ENCODE data around the gene FUT2. TPM values are rescaled to one million over a fixed set of nuclear protein-coding genes. Genes with fewer than 3 reads are reported as not detected.

FUT2 gene
- total and polyA plus RNA-seq, 2 experiments from 2014 or later: 0.25 TPM; not detected in 1

DNA sequence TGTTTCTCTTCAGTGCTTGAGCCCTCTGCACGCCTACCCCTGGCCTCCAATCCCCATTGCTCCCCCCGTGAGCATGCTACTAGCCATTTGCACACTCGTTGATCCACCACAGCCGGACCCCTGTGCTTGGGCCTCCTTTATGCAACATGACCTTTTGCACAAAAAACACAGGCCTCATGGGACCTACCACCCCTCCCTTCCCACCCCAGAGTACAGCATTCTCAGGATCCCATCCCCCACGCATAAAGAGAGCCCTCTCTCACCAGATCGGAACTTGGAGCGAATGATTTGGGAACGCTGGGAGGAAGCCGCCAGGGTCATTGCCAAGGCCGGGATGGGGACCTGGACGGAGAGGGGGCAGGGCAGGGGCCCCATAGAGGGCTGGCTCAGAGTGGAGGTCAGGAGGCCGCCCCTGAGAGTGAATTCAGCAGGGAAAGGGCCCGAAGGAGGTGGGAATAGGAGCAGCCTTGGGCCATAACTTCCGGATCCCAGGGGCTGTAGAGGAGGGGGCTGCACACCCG lies 23.0 kb downstream of the FUT2 start:
- Histone ChIP-seq H2AFZ (no peak overlapping the region), H3K4me2 (ENCODE audit: unreplicated experiment) (no peak overlapping the region), H3K9me2 (ENCODE audit: insufficient read depth) (no peaks in the 10 kb centered on the region), H3K36me3 (ENCODE audit: low read depth) (no peaks in the 10 kb centered on the region), H3K9me3 (ENCODE audit: low read depth) (no peaks in the 10 kb centered on the region), H3K4me1 (ENCODE audit: insufficient read depth) (peaks cover 20% of the 10 kb centered on the region), H4K20me1 (ENCODE audit: insufficient read depth) (no peaks in the 10 kb centered on the region), H3K27me3 (replicated peaks; ENCODE audit: insufficient read depth) (no peaks in the 10 kb centered on the region), H3K27ac (no peak overlapping the region), H3K79me2 (ENCODE audit: insufficient read depth) (0 out of 2 replicates have a peak, but pooled peaks cover 8% of the 10 kb centered on the region), H3F3A (ENCODE audit: insufficient read depth) (peaks cover 7% of the 10 kb centered on the region; the same call in 1 of the 2 replicates), H3K9ac (no peak overlapping the region), H3K4me3 (no peak overlapping the region)
- no peak for DNase-seq
- in situ Hi-C loops (cut with MboI): no loop called here
- 63 to 67% methylated on average over 15 of the region's 15 CpGs for WGBS, 2 experiments (ENCODE audit: low coverage in 1 of 2, low lambda C conversion rate in 2 of 2, missing lambda C conversion rate in 2 of 2)
- TF ChIP-seq EZH2phosphoT487 (IDR thresholded peaks at IDR 0.05; ENCODE audit: insufficient read depth, low read depth): no peak
- TF ChIP-seq EZH2 (IDR thresholded peaks at IDR 0.05; ENCODE audit: insufficient read depth, poor library complexity, severe bottlenecking): no peak

DNA sequence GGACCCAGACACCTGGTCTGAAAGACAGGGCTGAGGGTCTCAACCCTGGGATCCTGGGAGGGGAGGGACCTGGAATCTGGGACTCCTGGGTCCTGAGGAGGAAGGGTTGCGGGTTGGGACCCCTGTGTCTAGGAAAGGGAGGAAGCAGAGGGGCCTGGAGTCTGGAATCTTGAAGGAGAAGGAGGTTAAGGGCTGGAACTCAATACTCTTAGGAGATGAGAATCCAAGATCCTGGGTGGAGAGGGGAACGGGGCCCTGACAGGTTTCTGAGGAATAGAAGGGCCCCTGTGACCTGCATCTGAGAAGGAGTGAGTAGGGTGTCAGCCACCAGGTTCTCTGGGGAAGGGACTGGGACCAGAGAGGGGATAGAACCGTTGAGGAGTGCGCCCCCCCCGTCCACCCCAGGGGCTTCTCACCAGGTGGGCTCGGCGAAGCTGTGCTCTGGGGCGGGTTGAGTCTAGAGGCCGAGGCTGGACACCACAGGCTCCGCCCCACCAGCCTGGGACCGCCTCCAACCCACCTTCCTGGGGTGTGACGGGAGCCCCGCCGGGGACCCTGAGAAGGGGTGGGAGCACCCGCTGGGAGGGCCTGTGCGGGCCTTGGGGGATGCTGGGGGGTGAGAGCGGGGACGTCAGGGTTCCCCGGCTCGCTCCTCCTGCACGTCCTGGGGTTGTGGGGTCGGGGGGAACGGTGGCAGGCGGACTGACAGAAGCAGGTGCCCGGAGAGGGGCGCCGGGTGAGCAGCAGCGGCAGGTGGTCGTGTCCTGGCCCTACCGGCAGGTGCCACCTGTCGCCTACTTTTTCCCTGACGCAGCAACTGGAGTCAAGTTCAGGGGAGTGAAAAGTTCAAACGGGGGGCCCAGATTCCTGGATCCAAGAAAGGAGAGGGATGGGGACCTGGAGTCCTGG lies 23.7 kb downstream of the FUT2 start, which contains the start of gene MAMSTR:
Gene MAMSTR (minus strand): TSS at position 463 of the 909 bp plus-strand sequence. CDS start 694 bp downstream, outside the sequence.
- H3K4me1 ChIP-seq (ENCODE audit: insufficient read depth): peaks cover 20% of the 10 kb centered on the region
- H3K9me3 ChIP-seq (ENCODE audit: low read depth): no peaks in the 10 kb centered on the region
- H3K4me2 ChIP-seq (ENCODE audit: unreplicated experiment): peak within 1 kb of the TSS; percentile 74
- no peaks in the 10 kb centered on the region for H3K36me3 ChIP-seq (ENCODE audit: low read depth)
- no peak for DNase-seq
- peaks cover 7% of the 10 kb centered on the region; the same call in 1 of the 2 replicates for H3F3A ChIP-seq (ENCODE audit: insufficient read depth)
- in situ Hi-C loops (cut with MboI): no loop called here
- H3K9me2 ChIP-seq (ENCODE audit: insufficient read depth): no peaks in the 10 kb centered on the region
- peak within 1 kb of the TSS; percentile 83 for H3K9ac ChIP-seq
- 66 to 68% methylated on average over 19 to 33 of the region's 33 CpGs for WGBS, 2 experiments (ENCODE audit: low coverage in 1 of 2, low lambda C conversion rate in 2 of 2, missing lambda C conversion rate in 2 of 2)
- H3K27ac ChIP-seq: peak within 1 kb of the TSS; percentile 82; the same call in 1 of the 2 replicates
- TF ChIP-seq EZH2phosphoT487 (IDR thresholded peaks at IDR 0.05; ENCODE audit: insufficient read depth, low read depth): no peak
- TF ChIP-seq EZH2 (IDR thresholded peaks at IDR 0.05; ENCODE audit: insufficient read depth, poor library complexity, severe bottlenecking): no peak
- peak within 1 kb of the TSS; percentile 94 for H2AFZ ChIP-seq
- H4K20me1 ChIP-seq (ENCODE audit: insufficient read depth): no peaks in the 10 kb centered on the region
- peak within 1 kb of the TSS; percentile 86 for H3K4me3 ChIP-seq
- 0 out of 2 replicates have a peak, but pooled peaks cover 8% of the 10 kb centered on the region for H3K79me2 ChIP-seq (ENCODE audit: insufficient read depth)
- H3K27me3 ChIP-seq (replicated peaks; ENCODE audit: insufficient read depth): no peaks in the 10 kb centered on the region

DNA sequence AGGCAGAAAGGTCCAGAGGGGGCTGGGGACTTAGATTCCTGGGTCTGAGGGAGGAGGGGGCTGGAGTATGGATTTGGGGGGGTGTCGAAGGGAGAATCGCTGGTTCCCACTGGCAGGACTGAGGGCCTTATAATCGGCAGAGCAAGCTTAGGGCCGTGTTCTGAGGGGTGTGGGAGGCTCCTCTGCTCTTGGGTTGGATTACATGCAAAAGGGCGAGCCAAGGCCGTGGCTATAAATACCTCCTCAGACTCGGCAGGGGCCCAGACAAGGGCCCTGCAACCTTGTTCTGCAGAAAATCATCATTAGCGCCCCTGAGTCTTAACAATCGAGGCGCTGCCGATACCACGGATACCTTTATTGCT lies 24.5 kb downstream of the FUT2 start:
- no peaks in the 10 kb centered on the region for H4K20me1 ChIP-seq (ENCODE audit: insufficient read depth)
- no peaks in the 10 kb centered on the region for H3K9me3 ChIP-seq (ENCODE audit: low read depth)
- no peaks in the 10 kb centered on the region for H3K9me2 ChIP-seq (ENCODE audit: insufficient read depth)
- peaks cover 16% of the 10 kb centered on the region for H3K4me1 ChIP-seq (ENCODE audit: insufficient read depth)
- TF ChIP-seq EZH2 (IDR thresholded peaks at IDR 0.05; ENCODE audit: insufficient read depth, poor library complexity, severe bottlenecking): no peak
- TF ChIP-seq EZH2phosphoT487 (IDR thresholded peaks at IDR 0.05; ENCODE audit: insufficient read depth, low read depth): no peak
- peak overlapping the region; percentile 74 for H3K4me2 ChIP-seq (ENCODE audit: unreplicated experiment)
- H3K9ac ChIP-seq: peak overlapping the region; percentile 83
- no peak overlapping the region for H3K27ac ChIP-seq
- no peaks in the 10 kb centered on the region for H3K27me3 ChIP-seq (replicated peaks; ENCODE audit: insufficient read depth)
- H3K36me3 ChIP-seq (ENCODE audit: low read depth): no peaks in the 10 kb centered on the region
- in situ Hi-C loops (cut with MboI): no loop called here
- H3F3A ChIP-seq (ENCODE audit: insufficient read depth): peaks cover 10% of the 10 kb centered on the region; the same call in 1 of the 2 replicates
- H3K4me3 ChIP-seq: peak overlapping the region; percentile 86
- WGBS, 2 experiments (ENCODE audit: low coverage in 1 of 2, low lambda C conversion rate in 2 of 2, missing lambda C conversion rate in 2 of 2): 7 to 21% methylated on average over 10 to 12 of the region's 12 CpGs
- peak overlapping the region; percentile 94 for H2AFZ ChIP-seq
- 0 out of 2 replicates have a peak, but pooled peaks cover 3% of the 10 kb centered on the region for H3K79me2 ChIP-seq (ENCODE audit: insufficient read depth)
- DNase-seq: no peak

DNA sequence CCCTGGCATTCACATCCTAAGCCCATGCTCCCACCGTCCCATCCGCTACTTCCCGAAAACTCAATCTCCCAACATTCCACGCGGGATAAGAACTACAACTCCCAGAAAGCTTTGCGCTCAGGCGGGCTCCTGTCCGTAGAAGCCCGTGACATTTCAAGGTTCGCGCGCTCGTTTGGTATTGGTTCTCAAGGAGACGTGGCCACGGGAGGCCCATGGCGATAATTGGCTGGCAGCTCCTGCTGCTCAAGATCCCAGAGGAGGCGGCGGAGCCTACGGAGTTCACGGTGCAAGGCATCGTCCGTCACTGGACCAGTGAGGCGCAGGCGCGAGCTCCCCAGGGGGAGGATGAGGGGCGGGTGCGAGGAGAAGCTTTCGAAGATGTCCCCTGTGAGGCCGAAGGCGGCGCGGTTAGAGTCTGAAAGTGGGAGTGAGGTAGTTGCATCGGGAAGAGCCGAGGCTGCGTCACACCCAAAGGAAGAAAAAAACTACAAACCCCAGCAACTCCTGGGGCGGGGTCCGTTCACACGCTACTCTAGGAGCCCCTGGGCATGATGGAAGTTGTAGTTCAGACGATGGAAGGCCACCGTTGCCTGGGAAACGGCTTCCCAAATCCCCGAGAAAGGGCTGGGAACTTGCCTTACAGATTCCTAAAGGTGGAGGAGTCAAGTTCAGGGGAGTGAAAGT lies 25.0 kb downstream of the FUT2 start:
- H3K9ac ChIP-seq: peak overlapping the region; percentile 83

More for the DNA sequence above, 25.0 kb downstream of the FUT2 start:
- peak; percentile 100 for DNase-seq
- Histone ChIP-seq H3K9me2 (ENCODE audit: insufficient read depth) (no peaks in the 10 kb centered on the region), H3F3A (ENCODE audit: insufficient read depth) (peaks cover 15% of the 10 kb centered on the region; the same call in 1 of the 2 replicates), H3K4me2 (ENCODE audit: unreplicated experiment) (peak overlapping the region; percentile 74), H3K36me3 (ENCODE audit: low read depth) (no peaks in the 10 kb centered on the region), H3K27me3 (replicated peaks; ENCODE audit: insufficient read depth) (no peaks in the 10 kb centered on the region), H4K20me1 (ENCODE audit: insufficient read depth) (no peaks in the 10 kb centered on the region), H3K4me1 (ENCODE audit: insufficient read depth) (peaks cover 16% of the 10 kb centered on the region), H3K79me2 (ENCODE audit: insufficient read depth) (no peaks in the 10 kb centered on the region), H3K4me3 (peak overlapping the region; percentile 86), H3K9me3 (ENCODE audit: low read depth) (no peaks in the 10 kb centered on the region), H3K27ac (peak overlapping the region; percentile 82), H2AFZ (peak overlapping the region; percentile 94)
- TF ChIP-seq EZH2 (IDR thresholded peaks at IDR 0.05; ENCODE audit: insufficient read depth, poor library complexity, severe bottlenecking) (no peak), EZH2phosphoT487 (IDR thresholded peaks at IDR 0.05; ENCODE audit: insufficient read depth, low read depth) (no peak)
- in situ Hi-C loops (cut with MboI): no loop called here
- 1 to 2% methylated on average over 41 to 42 of the region's 42 CpGs for WGBS, 2 experiments (ENCODE audit: low coverage in 1 of 2, low lambda C conversion rate in 2 of 2, missing lambda C conversion rate in 2 of 2)
